SK-N-SH (cell line): Measurements from ENCODE around the gene OSBPL6. TPM values are rescaled to one million over a fixed set of nuclear protein-coding genes. Genes with fewer than 3 reads are reported as not detected.

Source experiments
- CTCF ChIA-PET: fragments of 300-600, 350-600 bp; formaldehyde crosslinking; extraction: SDS; loops from one replicate; lab custom pipeline; 2021; lab: Yijun Ruan, JAX
- POLR2A ChIA-PET: fragments of 350-600 bp; sonication (Branson Sonifier 250); formaldehyde crosslinking; extraction: SDS; loops from one replicate; lab custom pipeline; 2020; ENCODE audit warnings: antibody characterized with exemption, inconsistent platforms; lab: Yijun Ruan, JAX
- DNase-seq: peaks from one replicate; pipeline ENCODE4 v3.0.0; 2012
- H2AFZ ChIP-seq: fragments of 200-600 bp; sonication (generic); 2 replicates; pipeline ENCODE4 v1.8.1; 2016; ENCODE audit warnings: antibody characterized with exemption, mild to moderate bottlenecking, low read depth
- H3F3A ChIP-seq: fragments of 200-600 bp; sonication (generic); replicated peaks from 2 replicates; pipeline ENCODE3; 2016; ENCODE audit warnings: antibody characterized with exemption, mild to moderate bottlenecking; ENCODE audit not compliant: insufficient read depth
- H3K27ac ChIP-seq, 2 experiments: fragments of 200-500 bp in 1 of 2; fragments of 200-600 bp in 1 of 2; sonication (Bioruptor generic) in 1 of 2; sonication (generic), shearing (Covaris generic) in 1 of 2; 2 replicates each; pipeline versions ENCODE4 v1.5.1 to v1.6.1; 2014 to 2016; ENCODE audit warnings: low read depth in 2 of 2, inconsistent platforms in 1 of 2, low read length in 1 of 2, mild to moderate bottlenecking in 1 of 2, mixed read lengths in 1 of 2
- H3K27me3 ChIP-seq: fragments of 200-600 bp; sonication (generic), shearing (Covaris generic); 2 replicates; pipeline ENCODE4 v1.6.1; 2016; ENCODE audit warnings: mixed run types; ENCODE audit not compliant: insufficient read depth
- H3K36me3 ChIP-seq, 2 experiments: fragments of 200-500 bp in 1 of 2; fragments of 200-600 bp in 1 of 2; sonication (Bioruptor generic) in 1 of 2; sonication (generic) in 1 of 2; replicated peaks in 1 of 2; 2 replicates each; pipeline versions ENCODE3 to v1.5.1; 2014 to 2016; ENCODE audit warnings: low read length in 1 of 2, mild to moderate bottlenecking in 1 of 2; ENCODE audit not compliant: insufficient read depth in 2 of 2, control insufficient read depth in 1 of 2
- H3K4me1 ChIP-seq, 2 experiments: fragments of 200-500 bp in 1 of 2; fragments of 200-600 bp in 1 of 2; sonication (Bioruptor generic) in 1 of 2; sonication (generic), shearing (Covaris generic) in 1 of 2; 2 replicates each; pipeline versions ENCODE4 v1.5.1 to v1.6.1; 2014 to 2016; ENCODE audit warnings: low read depth in 1 of 2, low read length in 1 of 2, mixed run types in 1 of 2; ENCODE audit not compliant: insufficient read depth in 2 of 2, control insufficient read depth in 1 of 2
- H3K4me2 ChIP-seq: fragments of 200-600 bp; sonication (generic), shearing (Covaris generic); 2 replicates; pipeline ENCODE4 v1.6.1; 2017; ENCODE audit warnings: mixed run types
- H3K4me3 ChIP-seq, 2 experiments: fragments of 200-500 bp in 1 of 2; fragments of 200-600 bp in 1 of 2; sonication (Bioruptor generic) in 1 of 2; sonication (generic), shearing (Covaris generic) in 1 of 2; 2 replicates each; pipeline versions ENCODE4 v1.5.1 to v1.8.1; 2014 to 2016; ENCODE audit warnings: low read depth in 2 of 2, inconsistent platforms in 1 of 2, low read length in 1 of 2, mild to moderate bottlenecking in 1 of 2, mixed read lengths in 1 of 2, moderate library complexity in 1 of 2
- H3K79me2 ChIP-seq: fragments of 200-600 bp; sonication (generic); 2 replicates; pipeline ENCODE4 v1.8.1; 2017; ENCODE audit warnings: mild to moderate bottlenecking; ENCODE audit not compliant: insufficient read depth
- H3K9ac ChIP-seq: fragments of 200-600 bp; sonication (generic); 2 replicates; pipeline ENCODE4 v1.6.1; 2017; ENCODE audit warnings: mixed run types
- H3K9me2 ChIP-seq: fragments of 200-600 bp; sonication (generic); 2 replicates; pipeline ENCODE4 v1.6.1; 2017; ENCODE audit warnings: mixed run types
- H3K9me3 ChIP-seq: fragments of 200-600 bp; sonication (generic); 2 replicates; pipeline ENCODE4 v1.6.1; 2017; ENCODE audit warnings: mixed run types, mild to moderate bottlenecking, moderate library complexity
- H4K20me1 ChIP-seq: fragments of 200-600 bp; sonication (generic); 2 replicates; pipeline ENCODE4 v1.6.1; 2017; ENCODE audit warnings: mild to moderate bottlenecking, mixed run types; ENCODE audit not compliant: insufficient read depth
- CTCF ChIP-seq: fragments of 200-600 bp; sonication (generic); IDR thresholded peaks from 2 replicates; pipeline ENCODE4 v1.6.1; 2017; ENCODE audit warnings: antibody characterized with exemption, mild to moderate bottlenecking, moderate library complexity
- FOSL2 ChIP-seq: IDR thresholded peaks from 2 replicates; pipeline ENCODE4 v1.4.0; 2012; ENCODE audit warnings: low read depth, mild to moderate bottlenecking, moderate library complexity, borderline replicate concordance
- FOXJ3 ChIP-seq: sonication (generic); formaldehyde crosslinking; IDR thresholded peaks from 2 replicates; pipeline ENCODE4 v1.5.1; 2020; ENCODE audit warnings: mild to moderate bottlenecking, missing genetic modification reagents
- FOXM1 ChIP-seq: IDR thresholded peaks from 2 replicates; pipeline ENCODE4 v1.4.0; 2012; ENCODE audit warnings: low read depth, mild to moderate bottlenecking
- GATA2 ChIP-seq: sonication (generic); formaldehyde crosslinking; IDR thresholded peaks from 2 replicates; pipeline ENCODE4 v1.5.0; 2020; ENCODE audit warnings: mild to moderate bottlenecking, missing genetic modification reagents
- JUND ChIP-seq: IDR thresholded peaks from 2 replicates; pipeline ENCODE4 v1.4.0; 2012
- MAX ChIP-seq: IDR thresholded peaks from 2 replicates; pipeline ENCODE4 v1.4.0; 2012; ENCODE audit warnings: low read depth
- NFIC ChIP-seq: IDR thresholded peaks from 2 replicates; pipeline ENCODE4 v1.4.0; 2012; ENCODE audit warnings: borderline replicate concordance
- NRF1 ChIP-seq: IDR thresholded peaks from 2 replicates; pipeline ENCODE4 v1.6.1; 2012; ENCODE audit warnings: low read depth, mild to moderate bottlenecking, low read length
- POLR2AphosphoS5 ChIP-seq: IDR thresholded peaks from 2 replicates; pipeline ENCODE4 v1.6.1; 2012; ENCODE audit warnings: low read depth, low read length
- RAD21 ChIP-seq: IDR thresholded peaks from 2 replicates; pipeline ENCODE4 v1.6.1; 2012; ENCODE audit warnings: mild to moderate bottlenecking, low read length
- RCOR1 ChIP-seq: fragments of 150-350 bp; IDR thresholded peaks from 2 replicates; pipeline ENCODE4 v1.6.1; 2017; ENCODE audit warnings: antibody characterized with exemption, low read length
- REST ChIP-seq: IDR thresholded peaks from 2 replicates; pipeline ENCODE4 v1.6.1; 2012; ENCODE audit warnings: mild to moderate bottlenecking, low read depth, low read length, moderate library complexity
- RXRA ChIP-seq: IDR thresholded peaks from 2 replicates; pipeline ENCODE4 v1.4.0; 2012; ENCODE audit warnings: low read depth, mild to moderate bottlenecking, borderline replicate concordance
- SMC3 ChIP-seq: IDR thresholded peaks from 2 replicates; pipeline ENCODE4 v1.6.1; 2012; ENCODE audit warnings: low read depth, low read length, improper control_type of control experiment
- TAF1 ChIP-seq: IDR thresholded peaks from 2 replicates; pipeline ENCODE4 v1.6.1; 2012; ENCODE audit warnings: low read depth, mild to moderate bottlenecking, low read length, moderate library complexity, borderline replicate concordance
- TCF12 ChIP-seq: IDR thresholded peaks from 2 replicates; pipeline ENCODE4 v1.4.0; 2012
- USF2 ChIP-seq: fragments of 150-350 bp; IDR thresholded peaks from 2 replicates; pipeline ENCODE4 v1.6.1; 2017; ENCODE audit warnings: antibody characterized with exemption, low read length, low read depth, borderline replicate concordance
- ZBTB33 ChIP-seq: IDR thresholded peaks from 2 replicates; pipeline ENCODE4 v1.4.0; 2012; ENCODE audit warnings: low read depth, borderline replicate concordance
- WGBS: methylation state at CpG from one replicate; pipeline ENCODE4 v1.1.6; 2017; ENCODE audit warnings: low lambda C conversion rate; 5-methylcytosine and 5-hydroxymethylcytosine counted together
- polyA plus RNA-seq, 3 experiments: library from polyadenylated mRNA; depleted of rRNA; stranded (reverse); fragments of >200 nt; gene quantifications; 2 replicates each; pipeline ENCODE4 v1.2.3, GENCODE V29; 2012

OSBPL6 gene
- polyA plus RNA-seq, 1 of the 3 experiments (the other 2 are of a cell fraction), result 2.7 TPM

GRCh38 chr2:178264211-178264610 is 69.9 kb downstream of the OSBPL6 start:
- Histone ChIP-seq H3K4me3 (no peak overlapping the region; a peak in 1 of 4 replicates), H3K4me2 (no peak overlapping the region), H3K27me3 (no peaks in the 10 kb centered on the region), H3K9ac (no peak overlapping the region), H2AFZ (no peak overlapping the region), H3K4me1 (peaks cover 0 to 2% of the 10 kb centered on the region in 2 experiments; a peak in 2 of 4 replicates), H3K36me3 (no peaks in the 10 kb centered on the region), H4K20me1 (no peaks in the 10 kb centered on the region), H3K9me2 (no peaks in the 10 kb centered on the region), H3K79me2 (no peaks in the 10 kb centered on the region), H3F3A (no peaks in the 10 kb centered on the region), H3K9me3 (no peaks in the 10 kb centered on the region), H3K27ac (no peak overlapping the region)
- TF ChIP-seq TAF1 (no peak), GATA2 (CRISPR knock-in tag) (no peak), POLR2AphosphoS5 (no peak), MAX (no peak), FOXM1 (no peak), NFIC (no peak), TCF12 (no peak), SMC3 (no peak), NRF1 (no peak)
- POLR2A ChIA-PET, result interaction anchor here (0.7 kb wide), 1 partner anchor 12 kb away, joined by 4 read pairs; no protein-coding TSS in a partner anchor
- no peak for DNase-seq
- 66% methylated on average over 2 of the region's 2 CpGs for WGBS
- CTCF ChIA-PET, result interaction anchor here (0.6 to 1.9 kb wide), 3 partner anchors 14 to 1554 kb away, joined by 3 to 5 read pairs (median 3); no protein-coding TSS in a partner anchor

- no peaks in the 10 kb centered on the region for H3K79me2 ChIP-seq
- no peak overlapping the region for H2AFZ ChIP-seq
- ChIA-PET POLR2A (no interaction called here), CTCF (interaction anchor here (0.9 to 1.9 kb wide), 3 partner anchors 10 to 57 kb away, joined by 3 to 5 read pairs (median 4); no protein-coding TSS in a partner anchor)
- H3K4me2 ChIP-seq, result no peak overlapping the region
- H3K9ac ChIP-seq, result no peak overlapping the region
- peaks cover 0 to 2% of the 10 kb centered on the region in 2 experiments; a peak in 2 of 4 replicates for H3K4me1 ChIP-seq
- H3K9me3 ChIP-seq, result no peaks in the 10 kb centered on the region
- 75% methylated on average over 6 of the region's 6 CpGs for WGBS
- H3F3A ChIP-seq, result no peaks in the 10 kb centered on the region
- H3K27me3 ChIP-seq, result no peaks in the 10 kb centered on the region
- no peak for DNase-seq
- TF ChIP-seq JUND (no peak), RXRA (no peak), CTCF (no peak), FOXJ3 (no peak), TCF12 (no peak), MAX (no peak), USF2 (no peak), RCOR1 (no peak), NRF1 (no peak), RAD21 (no peak), NFIC (no peak), FOSL2 (no peak), ZBTB33 (no peak), REST (no peak)
- no peaks in the 10 kb centered on the region for H3K36me3 ChIP-seq
- H4K20me1 ChIP-seq, result no peaks in the 10 kb centered on the region
- H3K4me3 ChIP-seq, result no peak overlapping the region
- H3K27ac ChIP-seq, result no peak overlapping the region
- H3K9me2 ChIP-seq, result no peaks in the 10 kb centered on the region
Measured at GRCh38 chr2:178265851-178266250, 71.5 kb downstream of the OSBPL6 start.
